HCT116 (cell line): ENCODE results near the gene TBC1D2. TPM values are rescaled to one million over a fixed set of nuclear protein-coding genes. Genes with fewer than 3 reads are reported as not detected.

Experiments used
- ATAC-seq: fragments of 200-7000 bp; cut with Tn5 transposase; 2 replicates; pipeline ENCODE4 v1.9.1; 2020; ENCODE audit warnings: mild to moderate bottlenecking, moderate library complexity
- BruUV-seq: library from RNA; stranded (reverse); fragments of 400-500 nt; replicated peaks from 2 replicates; lab custom pipeline; 2021; lab: Mats Ljungman, UMichigan
- CTCF ChIA-PET: fragments of 300-600 bp; sonication (Branson Sonifier 250); formaldehyde crosslinking; loops from one replicate; lab custom pipeline; 2021; ENCODE audit warnings: antibody characterized with exemption; lab: Charles Lee
- POLR2A ChIA-PET: fragments of 300-600, 350-600 bp; sonication (Branson Sonifier 250); formaldehyde crosslinking; loops from one replicate; lab custom pipeline; 2021; ENCODE audit warnings: antibody characterized with exemption; lab: Charles Lee
- RAD21 ChIA-PET, 2 experiments: fragments of 300-600 bp; sonication (Branson Sonifier 250); formaldehyde crosslinking; loops; one replicate each; lab custom pipeline; 2023; ENCODE audit warnings: low total read pairs in 2 of 2; ENCODE audit not compliant: uncharacterized antibody in 2 of 2, unreplicated experiment in 2 of 2, low non-redundant PET in 1 of 2; lab: Charles Lee
- DNase-seq: peaks from one replicate; pipeline ENCODE4 v3.0.0-alpha.2; 2010; ENCODE audit warnings: low read depth, low spot score
- H2AFZ ChIP-seq: fragments of 200-600 bp; shearing (Covaris generic), sonication (generic); 2 replicates; pipeline ENCODE4 v1.6.1; 2017; ENCODE audit warnings: low read depth, mixed run types, mixed read lengths, antibody characterized with exemption, low read length; ENCODE audit not compliant: poor library complexity, severe bottlenecking
- H3K27ac ChIP-seq: 2 replicates; pipeline ENCODE4 v1.5.1; 2012; ENCODE audit warnings: low read depth, low read length
- H3K27me3 ChIP-seq: fragments of 200-600 bp; sonication (generic); 2 replicates; pipeline ENCODE4 v1.6.1; 2016; ENCODE audit warnings: mixed run types, low read length, mixed read lengths; ENCODE audit not compliant: insufficient read depth
- H3K36me3 ChIP-seq, 2 experiments: fragments of 200-500 bp in 1 of 2; fragments of 200-600 bp in 1 of 2; sonication (Bioruptor generic) in 1 of 2; sonication (generic) in 1 of 2; 2 replicates each; pipeline versions ENCODE4 v1.5.1 to v1.6.1; 2014 to 2016; ENCODE audit warnings: low read length in 2 of 2, inconsistent platforms in 1 of 2, mixed read lengths in 1 of 2, mixed run types in 1 of 2; ENCODE audit not compliant: insufficient read depth in 2 of 2, control insufficient read depth in 1 of 2
- H3K4me1 ChIP-seq, 2 experiments: fragments of 200-600 bp in 1 of 2; sonication (generic) in 1 of 2; 2 replicates each; pipeline versions ENCODE4 v1.5.1 to v1.6.1; 2012 to 2017; ENCODE audit warnings: low read length in 2 of 2, inconsistent platforms in 1 of 2, mild to moderate bottlenecking in 1 of 2, mixed read lengths in 1 of 2, mixed run types in 1 of 2, moderate library complexity in 1 of 2; ENCODE audit not compliant: insufficient read depth in 2 of 2, control insufficient read depth in 1 of 2
- H3K4me2 ChIP-seq: fragments of 200-600 bp; sonication (generic); 2 replicates; pipeline ENCODE4 v1.6.1; 2017; ENCODE audit warnings: mixed run types, low read length, mixed read lengths
- H3K4me3 ChIP-seq, 2 experiments: fragments of 200-600 bp in 1 of 2; sonication (generic) in 1 of 2; replicated peaks in 1 of 2; 2 replicates each; pipeline ENCODE4 v1.5.1; 2011 to 2016; ENCODE audit warnings: low read length in 2 of 2, control low read depth in 1 of 2, low read depth in 1 of 2, mild to moderate bottlenecking in 1 of 2, mixed read lengths in 1 of 2, mixed run types in 1 of 2
- H3K79me2 ChIP-seq: fragments of 200-600 bp; sonication (generic); 2 replicates; pipeline ENCODE4 v1.6.1; 2017; ENCODE audit warnings: mild to moderate bottlenecking, mixed run types, low read length, moderate library complexity, mixed read lengths; ENCODE audit not compliant: insufficient read depth
- H3K9ac ChIP-seq: fragments of 200-600 bp; sonication (generic); 2 replicates; pipeline ENCODE4 v1.6.1; 2016; ENCODE audit warnings: low read length, mixed read lengths
- H3K9me2 ChIP-seq: fragments of 200-600 bp; sonication (generic), shearing (Covaris generic); 2 replicates; pipeline ENCODE4 v1.6.1; 2017; ENCODE audit warnings: mixed run types, mild to moderate bottlenecking, moderate library complexity; ENCODE audit not compliant: insufficient read depth
- H3K9me3 ChIP-seq, 2 experiments: fragments of 200-500 bp in 1 of 2; fragments of 200-600 bp in 1 of 2; sonication (Bioruptor generic) in 1 of 2; sonication (generic) in 1 of 2; 2 replicates each; pipeline ENCODE4 v1.6.1; 2014 to 2017; ENCODE audit warnings: low read length in 2 of 2, mixed read lengths in 2 of 2, inconsistent platforms in 1 of 2, low read depth in 1 of 2, mild to moderate bottlenecking in 1 of 2, mixed run types in 1 of 2, moderate library complexity in 1 of 2; ENCODE audit not compliant: control insufficient read depth in 1 of 2, insufficient read depth in 1 of 2
- H4K20me1 ChIP-seq: fragments of 200-600 bp; sonication (generic), shearing (Covaris generic); 2 replicates; pipeline ENCODE4 v1.6.1; 2017; ENCODE audit warnings: mixed run types, mild to moderate bottlenecking, moderate library complexity; ENCODE audit not compliant: insufficient read depth
- CBX3 ChIP-seq: IDR thresholded peaks from 2 replicates; pipeline ENCODE4 v1.6.1; 2012; ENCODE audit warnings: low read depth
- EGR1 ChIP-seq: IDR thresholded peaks from 2 replicates; pipeline ENCODE4 v1.6.1; 2012; ENCODE audit warnings: low read depth
- EZH2 ChIP-seq: fragments of 200-600 bp; sonication (generic); IDR thresholded peaks from 2 replicates; pipeline ENCODE4 v1.6.1; 2017; ENCODE audit warnings: antibody characterized with exemption, mixed run types
- EZH2phosphoT487 ChIP-seq: fragments of 200-600 bp; IDR thresholded peaks from 2 replicates; pipeline ENCODE4 v1.6.1; 2018; ENCODE audit warnings: antibody characterized with exemption, borderline replicate concordance
- JUND ChIP-seq: IDR thresholded peaks from 2 replicates; pipeline ENCODE4 v1.6.1; 2012
- POLR2AphosphoS5 ChIP-seq: IDR thresholded peaks from 2 replicates; pipeline ENCODE4 v1.6.1; 2011; ENCODE audit warnings: mild to moderate bottlenecking, low read depth, low read length, moderate library complexity
- SIN3A ChIP-seq: IDR thresholded peaks from 2 replicates; pipeline ENCODE4 v1.6.1; 2012; ENCODE audit warnings: low read depth
- SP1 ChIP-seq: IDR thresholded peaks from 2 replicates; pipeline ENCODE4 v1.6.1; 2012; ENCODE audit warnings: low read depth
- SRF ChIP-seq: IDR thresholded peaks from 2 replicates; pipeline ENCODE4 v1.6.1; 2012; ENCODE audit warnings: low read depth
- TCF7L2 ChIP-seq: IDR thresholded peaks from 2 replicates; pipeline ENCODE4 v1.7.0; 2011; ENCODE audit warnings: borderline replicate concordance, inconsistent platforms; ENCODE audit not compliant: insufficient read depth, insufficient read length; ENCODE audit errors: extremely low read depth
- ZFX ChIP-seq: fragments of 450-650 bp; IDR thresholded peaks from 2 replicates; pipeline ENCODE4 v1.6.1; 2017
- ZNF274 ChIP-seq: fragments of 200-500 bp; sonication (Bioruptor generic); IDR thresholded peaks from 2 replicates; pipeline ENCODE4 v1.6.1; 2014; ENCODE audit warnings: mild to moderate bottlenecking, low read depth, low read length, inconsistent platforms
- intact Hi-C: fragments of 100-400 bp; cut with micrococcal nuclease; formaldehyde crosslinking; loops from 2 replicates; pipeline ENCODE4 v1.10.0; 2022
- total RNA-seq: library from RNA; stranded (reverse); gene quantifications from one replicate; pipeline ENCODE4 v1.2.1, GENCODE V29; 2021; ENCODE audit not compliant: unreplicated experiment
- TF ChIP-seq, protein P1 (sequence below), 3 experiments: fragments of 200-600 bp in 1 of 3; sonication (generic) in 1 of 3; IDR thresholded peaks in 2 of 3; conservative IDR thresholded peaks in 1 of 3; 2 replicates each; pipeline ENCODE4 v1.5.1; 2012 to 2017; ENCODE audit warnings: low read depth in 2 of 3, low read length in 2 of 3, antibody characterized with exemption in 1 of 3, borderline replicate concordance in 1 of 3, control low read depth in 1 of 3, mild to moderate bottlenecking in 1 of 3, mixed read lengths in 1 of 3, mixed run types in 1 of 3, moderate library complexity in 1 of 3; ENCODE audit not compliant: insufficient read depth in 1 of 3
- TF ChIP-seq, protein P2 (sequence below): IDR thresholded peaks from 2 replicates; pipeline ENCODE4 v1.6.1; 2012; ENCODE audit warnings: low read depth
- TF ChIP-seq, protein P3 (sequence below): IDR thresholded peaks from 2 replicates; pipeline ENCODE4 v1.6.1; 2012
- TF ChIP-seq, protein P4 (sequence below): IDR thresholded peaks from 2 replicates; pipeline ENCODE4 v1.6.1; 2011; ENCODE audit warnings: mild to moderate bottlenecking, low read length, moderate library complexity; ENCODE audit not compliant: insufficient replicate concordance; ENCODE audit errors: extremely low read depth
- TF ChIP-seq, protein P5 (sequence below): IDR thresholded peaks from 2 replicates; pipeline ENCODE4 v1.6.1; 2012

Gene TBC1D2
- total RNA-seq, 1 experiment from 2014 or later, result 9.8 TPM

DNA sequence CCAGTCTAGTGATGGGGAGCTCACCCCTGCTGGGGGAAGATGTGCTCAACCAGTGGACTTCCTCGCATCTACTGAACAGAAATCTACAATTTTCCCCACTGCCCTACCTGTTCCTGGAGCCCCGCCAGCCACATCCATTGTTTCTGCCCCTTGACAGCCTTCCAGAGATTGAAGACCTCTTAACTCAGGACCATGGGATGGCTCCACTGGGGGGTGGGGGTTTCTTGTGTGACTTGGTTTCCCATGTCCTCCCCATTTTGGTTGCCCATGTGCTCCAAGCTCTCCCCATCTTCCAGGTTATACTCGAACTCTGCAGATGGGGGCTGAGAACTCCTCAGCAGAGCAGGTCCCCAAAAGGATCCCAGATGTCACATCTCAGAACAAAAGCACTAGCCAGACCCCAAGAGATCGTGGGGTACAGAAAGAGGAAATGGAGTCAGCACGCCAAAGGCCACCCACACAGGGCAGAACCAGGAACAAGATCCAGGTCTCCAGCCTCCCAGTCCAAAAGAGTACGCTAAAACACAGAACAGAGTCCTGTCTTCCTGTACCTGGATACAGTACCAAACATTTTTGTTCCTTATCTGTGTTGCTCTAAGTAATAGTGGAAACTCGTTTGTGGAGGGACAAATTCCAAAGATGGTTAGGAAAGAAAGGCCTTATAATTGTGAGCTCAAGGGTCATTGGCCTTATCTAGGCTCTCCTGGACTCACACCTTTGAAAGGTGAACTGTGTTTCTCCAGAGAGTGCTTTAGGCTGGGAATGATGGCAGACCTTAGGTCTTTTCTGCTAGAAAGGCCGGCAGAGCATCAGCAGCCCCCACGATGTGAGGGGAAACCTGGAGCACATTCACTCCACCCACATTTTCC lies 78.8 kb downstream of the TBC1D2 start:
- ChIA-PET POLR2A (no interaction called here), CTCF (no interaction called here)
- Histone ChIP-seq H3K9me3 (no peaks in the 10 kb centered on the region), H3K4me3 (no peak overlapping the region), H3K9ac (no peak overlapping the region), H3K9me2 (no peaks in the 10 kb centered on the region), H3K4me1 (peaks cover 7 to 10% of the 10 kb centered on the region in 2 experiments; a peak in 3 of 4 replicates), H3K36me3 (no peaks in the 10 kb centered on the region)
- ATAC-seq (no peak), DNase-seq (no peak)
- intact Hi-C loops, result no loop called here
- no peak for TF ChIP-seq ZNF274
- TF ChIP-seq TCF7L2, result no peak
- TF ChIP-seq SIN3A, result no peak
- TF ChIP-seq SRF, result no peak
- TF ChIP-seq, protein P1, sequence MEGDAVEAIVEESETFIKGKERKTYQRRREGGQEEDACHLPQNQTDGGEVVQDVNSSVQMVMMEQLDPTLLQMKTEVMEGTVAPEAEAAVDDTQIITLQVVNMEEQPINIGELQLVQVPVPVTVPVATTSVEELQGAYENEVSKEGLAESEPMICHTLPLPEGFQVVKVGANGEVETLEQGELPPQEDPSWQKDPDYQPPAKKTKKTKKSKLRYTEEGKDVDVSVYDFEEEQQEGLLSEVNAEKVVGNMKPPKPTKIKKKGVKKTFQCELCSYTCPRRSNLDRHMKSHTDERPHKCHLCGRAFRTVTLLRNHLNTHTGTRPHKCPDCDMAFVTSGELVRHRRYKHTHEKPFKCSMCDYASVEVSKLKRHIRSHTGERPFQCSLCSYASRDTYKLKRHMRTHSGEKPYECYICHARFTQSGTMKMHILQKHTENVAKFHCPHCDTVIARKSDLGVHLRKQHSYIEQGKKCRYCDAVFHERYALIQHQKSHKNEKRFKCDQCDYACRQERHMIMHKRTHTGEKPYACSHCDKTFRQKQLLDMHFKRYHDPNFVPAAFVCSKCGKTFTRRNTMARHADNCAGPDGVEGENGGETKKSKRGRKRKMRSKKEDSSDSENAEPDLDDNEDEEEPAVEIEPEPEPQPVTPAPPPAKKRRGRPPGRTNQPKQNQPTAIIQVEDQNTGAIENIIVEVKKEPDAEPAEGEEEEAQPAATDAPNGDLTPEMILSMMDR (IDR thresholded peaks at IDR 0.05 in 2 of 3, conservative IDR thresholded peaks at IDR 0.05 in 1 of 3; ENCODE audit: borderline replicate concordance in 1 of 3, insufficient read depth in 1 of 3, low read depth in 2 of 3, low read length in 2 of 3), result no peak
- TF ChIP-seq JUND, result no peak
- TF ChIP-seq, protein P2, sequence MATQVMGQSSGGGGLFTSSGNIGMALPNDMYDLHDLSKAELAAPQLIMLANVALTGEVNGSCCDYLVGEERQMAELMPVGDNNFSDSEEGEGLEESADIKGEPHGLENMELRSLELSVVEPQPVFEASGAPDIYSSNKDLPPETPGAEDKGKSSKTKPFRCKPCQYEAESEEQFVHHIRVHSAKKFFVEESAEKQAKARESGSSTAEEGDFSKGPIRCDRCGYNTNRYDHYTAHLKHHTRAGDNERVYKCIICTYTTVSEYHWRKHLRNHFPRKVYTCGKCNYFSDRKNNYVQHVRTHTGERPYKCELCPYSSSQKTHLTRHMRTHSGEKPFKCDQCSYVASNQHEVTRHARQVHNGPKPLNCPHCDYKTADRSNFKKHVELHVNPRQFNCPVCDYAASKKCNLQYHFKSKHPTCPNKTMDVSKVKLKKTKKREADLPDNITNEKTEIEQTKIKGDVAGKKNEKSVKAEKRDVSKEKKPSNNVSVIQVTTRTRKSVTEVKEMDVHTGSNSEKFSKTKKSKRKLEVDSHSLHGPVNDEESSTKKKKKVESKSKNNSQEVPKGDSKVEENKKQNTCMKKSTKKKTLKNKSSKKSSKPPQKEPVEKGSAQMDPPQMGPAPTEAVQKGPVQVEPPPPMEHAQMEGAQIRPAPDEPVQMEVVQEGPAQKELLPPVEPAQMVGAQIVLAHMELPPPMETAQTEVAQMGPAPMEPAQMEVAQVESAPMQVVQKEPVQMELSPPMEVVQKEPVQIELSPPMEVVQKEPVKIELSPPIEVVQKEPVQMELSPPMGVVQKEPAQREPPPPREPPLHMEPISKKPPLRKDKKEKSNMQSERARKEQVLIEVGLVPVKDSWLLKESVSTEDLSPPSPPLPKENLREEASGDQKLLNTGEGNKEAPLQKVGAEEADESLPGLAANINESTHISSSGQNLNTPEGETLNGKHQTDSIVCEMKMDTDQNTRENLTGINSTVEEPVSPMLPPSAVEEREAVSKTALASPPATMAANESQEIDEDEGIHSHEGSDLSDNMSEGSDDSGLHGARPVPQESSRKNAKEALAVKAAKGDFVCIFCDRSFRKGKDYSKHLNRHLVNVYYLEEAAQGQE, result no peak
- TF ChIP-seq, protein P3, sequence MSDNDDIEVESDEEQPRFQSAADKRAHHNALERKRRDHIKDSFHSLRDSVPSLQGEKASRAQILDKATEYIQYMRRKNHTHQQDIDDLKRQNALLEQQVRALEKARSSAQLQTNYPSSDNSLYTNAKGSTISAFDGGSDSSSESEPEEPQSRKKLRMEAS, result no peak
- TF ChIP-seq POLR2AphosphoS5, result no peak
- no peak for TF ChIP-seq EZH2phosphoT487
- no peak for TF ChIP-seq ZFX
- TF ChIP-seq SP1, result no peak
- TF ChIP-seq, protein P4, sequence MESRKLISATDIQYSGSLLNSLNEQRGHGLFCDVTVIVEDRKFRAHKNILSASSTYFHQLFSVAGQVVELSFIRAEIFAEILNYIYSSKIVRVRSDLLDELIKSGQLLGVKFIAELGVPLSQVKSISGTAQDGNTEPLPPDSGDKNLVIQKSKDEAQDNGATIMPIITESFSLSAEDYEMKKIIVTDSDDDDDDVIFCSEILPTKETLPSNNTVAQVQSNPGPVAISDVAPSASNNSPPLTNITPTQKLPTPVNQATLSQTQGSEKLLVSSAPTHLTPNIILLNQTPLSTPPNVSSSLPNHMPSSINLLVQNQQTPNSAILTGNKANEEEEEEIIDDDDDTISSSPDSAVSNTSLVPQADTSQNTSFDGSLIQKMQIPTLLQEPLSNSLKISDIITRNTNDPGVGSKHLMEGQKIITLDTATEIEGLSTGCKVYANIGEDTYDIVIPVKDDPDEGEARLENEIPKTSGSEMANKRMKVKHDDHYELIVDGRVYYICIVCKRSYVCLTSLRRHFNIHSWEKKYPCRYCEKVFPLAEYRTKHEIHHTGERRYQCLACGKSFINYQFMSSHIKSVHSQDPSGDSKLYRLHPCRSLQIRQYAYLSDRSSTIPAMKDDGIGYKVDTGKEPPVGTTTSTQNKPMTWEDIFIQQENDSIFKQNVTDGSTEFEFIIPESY, result no peak
- TF ChIP-seq, protein P5, sequence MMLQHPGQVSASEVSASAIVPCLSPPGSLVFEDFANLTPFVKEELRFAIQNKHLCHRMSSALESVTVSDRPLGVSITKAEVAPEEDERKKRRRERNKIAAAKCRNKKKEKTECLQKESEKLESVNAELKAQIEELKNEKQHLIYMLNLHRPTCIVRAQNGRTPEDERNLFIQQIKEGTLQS, result no peak
- no peak for TF ChIP-seq EGR1
- no peak for TF ChIP-seq EZH2
- no peak for TF ChIP-seq CBX3
- TF ChIP-seq, all 23 proteins: peak for 0
- Histone ChIP-seq H3K27me3 (no peaks in the 10 kb centered on the region), H3K27ac (no peak overlapping the region), H4K20me1 (no peaks in the 10 kb centered on the region), H3K4me2 (no peak overlapping the region), H3K79me2 (no peaks in the 10 kb centered on the region), H2AFZ (no peak overlapping the region)
- RAD21 ChIA-PET, result no interaction called here
- BruUV-seq, result no TSS peak
